Loucy (cell line): ENCODE data around the gene SRGAP1.

Source experiments
- H2AFZ ChIP-seq: fragments of 200-600 bp; sonication (generic); 2 replicates; pipeline ENCODE4 v1.6.0; 2016; ENCODE audit warnings: antibody characterized with exemption, mild to moderate bottlenecking, low read length, moderate library complexity
- H3F3A ChIP-seq: fragments of 200-600 bp; 2 replicates; pipeline ENCODE4 v1.6.0; 2016; ENCODE audit warnings: antibody characterized with exemption, low read depth, mild to moderate bottlenecking
- H3K27me3 ChIP-seq: fragments of 200-600 bp; sonication (generic); 2 replicates; pipeline ENCODE4 v1.6.1; 2014; ENCODE audit warnings: low read length, mild to moderate bottlenecking; ENCODE audit not compliant: insufficient read depth, poor library complexity, severe bottlenecking
- H3K36me3 ChIP-seq: fragments of 200-600 bp; sonication (generic); 2 replicates; pipeline ENCODE4 v1.6.1; 2016; ENCODE audit warnings: low read length; ENCODE audit not compliant: insufficient read depth
- H3K4me1 ChIP-seq: fragments of 200-600 bp; sonication (generic); 2 replicates; pipeline ENCODE4 v1.5.1; 2014; ENCODE audit warnings: low read length, mild to moderate bottlenecking; ENCODE audit not compliant: insufficient read depth, poor library complexity, severe bottlenecking
- H3K4me2 ChIP-seq: fragments of 200-600 bp; sonication (generic); 2 replicates; pipeline ENCODE4 v1.6.0; 2014; ENCODE audit warnings: antibody characterized with exemption, low read length, low read depth, mild to moderate bottlenecking; ENCODE audit not compliant: poor library complexity, severe bottlenecking
- H3K4me3 ChIP-seq: fragments of 200-600 bp; sonication (generic); 2 replicates; pipeline ENCODE4 v1.5.1; 2014; ENCODE audit warnings: low read length, mild to moderate bottlenecking, mixed read lengths; ENCODE audit not compliant: poor library complexity, severe bottlenecking
- H3K79me2 ChIP-seq: fragments of 200-600 bp; sonication (generic); 2 replicates; pipeline ENCODE4 v1.6.1; 2014; ENCODE audit warnings: low read length; ENCODE audit not compliant: insufficient read depth
- H3K9ac ChIP-seq: fragments of 200-600 bp; sonication (generic); 2 replicates; pipeline ENCODE4 v1.6.0; 2014; ENCODE audit warnings: mild to moderate bottlenecking, low read depth, low read length, moderate library complexity; ENCODE audit not compliant: poor library complexity, severe bottlenecking
- H3K9me2 ChIP-seq: fragments of 200-600 bp; sonication (generic); replicated peaks from 2 replicates; pipeline ENCODE4 v1.6.1; 2016; ENCODE audit warnings: low read depth, low read length, mixed read lengths
- H3K9me3 ChIP-seq: fragments of 200-600 bp; sonication (generic); 2 replicates; pipeline ENCODE4 v1.6.1; 2014; ENCODE audit warnings: mild to moderate bottlenecking, antibody characterized with exemption, low read length, low read depth; ENCODE audit not compliant: insufficient read depth
- H4K20me1 ChIP-seq: fragments of 200-600 bp; sonication (generic); 2 replicates; pipeline ENCODE4 v1.6.0; 2014; ENCODE audit warnings: antibody characterized with exemption, low read length, mild to moderate bottlenecking; ENCODE audit not compliant: insufficient read depth, poor library complexity, severe bottlenecking
- CTCF ChIP-seq: fragments of 200-600 bp; sonication (generic); conservative IDR thresholded peaks from 2 replicates; pipeline ENCODE4 v1.5.1; 2014; ENCODE audit warnings: mild to moderate bottlenecking, antibody characterized with exemption, low read length
- EZH2phosphoT487 ChIP-seq: fragments of 200-600 bp; IDR thresholded peaks from 2 replicates; pipeline ENCODE4 v1.6.1; 2018; ENCODE audit warnings: antibody characterized with exemption, mild to moderate bottlenecking, moderate library complexity, borderline replicate concordance

SRGAP1 gene

GRCh38 chr12:64059685-64060084 is 215.2 kb downstream of the SRGAP1 start:
- Histone ChIP-seq H3K9me3 (no peaks in the 10 kb centered on the region), H3K9me2 (no peaks in the 10 kb centered on the region), H3K4me1 (no peaks in the 10 kb centered on the region), H3K9ac (no peak overlapping the region), H3K36me3 (no peaks in the 10 kb centered on the region), H4K20me1 (no peaks in the 10 kb centered on the region), H3K4me2 (no peak overlapping the region), H3K27me3 (no peaks in the 10 kb centered on the region), H3K79me2 (no peaks in the 10 kb centered on the region), H3F3A (no peaks in the 10 kb centered on the region), H3K4me3 (no peak overlapping the region), H2AFZ (no peak overlapping the region)
- TF ChIP-seq EZH2phosphoT487: no peak
- no peak for TF ChIP-seq CTCF

- no peaks in the 10 kb centered on the region for H3K9me2 ChIP-seq
- H3K79me2 ChIP-seq: no peaks in the 10 kb centered on the region
- H3K27me3 ChIP-seq: no peaks in the 10 kb centered on the region
- H2AFZ ChIP-seq: no peak overlapping the region
- H3F3A ChIP-seq: no peaks in the 10 kb centered on the region
- no peak overlapping the region for H3K9ac ChIP-seq
- no peak overlapping the region for H3K4me3 ChIP-seq
- no peaks in the 10 kb centered on the region for H3K36me3 ChIP-seq
- H4K20me1 ChIP-seq: no peaks in the 10 kb centered on the region
- H3K4me2 ChIP-seq: no peak overlapping the region
- H3K9me3 ChIP-seq: no peaks in the 10 kb centered on the region
- TF ChIP-seq EZH2phosphoT487 (no peak), CTCF (no peak)
- no peaks in the 10 kb centered on the region for H3K4me1 ChIP-seq
These were observed 217.4 kb downstream of the SRGAP1 start for GRCh38 chr12:64061868-64062375.

DNA sequence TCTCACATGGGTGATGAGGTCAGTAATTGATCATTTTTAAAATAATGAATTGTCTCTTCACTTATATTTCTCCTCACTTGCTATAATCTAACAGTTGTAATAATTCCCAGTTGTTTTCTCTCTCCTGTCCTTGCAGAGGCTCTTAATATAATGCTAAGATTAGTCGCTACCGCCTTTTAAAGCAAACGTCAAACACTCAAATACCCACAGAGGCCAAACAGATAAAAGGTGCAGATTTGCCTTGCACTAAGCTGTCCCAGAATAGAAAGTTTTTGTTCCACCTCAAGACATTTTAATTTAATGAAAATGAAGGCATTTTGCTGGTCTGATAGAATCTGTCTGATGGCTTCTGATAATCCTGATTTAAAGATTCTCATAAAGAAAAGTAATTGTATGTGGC is 218.6 kb downstream of the SRGAP1 start:
- Histone ChIP-seq H2AFZ (no peak overlapping the region), H3K9ac (no peak overlapping the region)
- TF ChIP-seq EZH2phosphoT487 (no peak), CTCF (no peak)

More for the DNA sequence above, 218.6 kb downstream of the SRGAP1 start:
- Histone ChIP-seq H3K4me2 (no peak overlapping the region), H3K79me2 (no peaks in the 10 kb centered on the region), H3K4me3 (no peak overlapping the region), H4K20me1 (no peaks in the 10 kb centered on the region), H3K9me3 (no peaks in the 10 kb centered on the region), H3F3A (no peaks in the 10 kb centered on the region), H3K9me2 (no peaks in the 10 kb centered on the region), H3K27me3 (no peaks in the 10 kb centered on the region), H3K4me1 (no peaks in the 10 kb centered on the region), H3K36me3 (no peaks in the 10 kb centered on the region)
